GM19328 (cell line): ENCODE measurements around the gene DLX5.

Experiments used
- ATAC-seq: cut with Tn5 transposase; IDR thresholded peaks from one replicate; pipeline ENCODE4 v1.9.1; 2021; ENCODE audit warnings: mild to moderate bottlenecking, moderate library complexity; ENCODE audit not compliant: unreplicated experiment

DLX5 gene

DNA sequence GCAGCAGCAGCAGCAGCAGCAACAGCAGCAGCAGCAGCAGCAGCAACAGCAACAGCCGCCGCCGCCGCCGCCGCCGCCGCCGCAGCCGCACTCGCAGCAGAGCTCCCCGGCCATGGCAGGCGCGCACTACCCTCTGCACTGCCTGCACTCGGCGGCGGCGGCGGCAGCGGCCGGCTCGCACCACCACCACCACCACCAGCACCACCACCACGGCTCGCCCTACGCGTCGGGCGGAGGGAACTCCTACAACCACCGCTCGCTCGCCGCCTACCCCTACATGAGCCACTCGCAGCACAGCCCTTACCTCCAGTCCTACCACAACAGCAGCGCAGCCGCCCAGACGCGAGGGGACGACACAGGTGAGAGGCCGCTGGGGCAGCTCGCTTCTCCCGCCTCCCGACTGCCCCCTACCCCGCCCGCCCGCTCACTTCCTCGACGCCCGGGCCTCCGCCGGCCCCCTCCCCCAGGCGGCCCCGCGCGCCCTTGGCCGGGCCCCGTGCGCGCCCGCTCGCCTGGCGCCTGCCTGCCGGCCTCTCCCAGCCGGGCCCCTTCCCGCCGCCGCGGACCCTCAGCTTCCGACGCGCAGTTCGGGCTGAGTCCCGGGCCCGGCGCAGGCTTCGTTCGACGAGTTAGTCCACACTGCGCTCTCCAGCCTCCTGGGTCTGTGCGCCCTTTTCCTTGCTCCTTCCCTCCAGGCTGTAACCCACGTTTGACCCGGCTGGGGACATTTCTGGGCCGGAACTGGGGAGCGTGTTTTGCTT is 18.4 kb downstream of the DLX5 start:
- ATAC-seq = peak; percentile 57

DNA sequence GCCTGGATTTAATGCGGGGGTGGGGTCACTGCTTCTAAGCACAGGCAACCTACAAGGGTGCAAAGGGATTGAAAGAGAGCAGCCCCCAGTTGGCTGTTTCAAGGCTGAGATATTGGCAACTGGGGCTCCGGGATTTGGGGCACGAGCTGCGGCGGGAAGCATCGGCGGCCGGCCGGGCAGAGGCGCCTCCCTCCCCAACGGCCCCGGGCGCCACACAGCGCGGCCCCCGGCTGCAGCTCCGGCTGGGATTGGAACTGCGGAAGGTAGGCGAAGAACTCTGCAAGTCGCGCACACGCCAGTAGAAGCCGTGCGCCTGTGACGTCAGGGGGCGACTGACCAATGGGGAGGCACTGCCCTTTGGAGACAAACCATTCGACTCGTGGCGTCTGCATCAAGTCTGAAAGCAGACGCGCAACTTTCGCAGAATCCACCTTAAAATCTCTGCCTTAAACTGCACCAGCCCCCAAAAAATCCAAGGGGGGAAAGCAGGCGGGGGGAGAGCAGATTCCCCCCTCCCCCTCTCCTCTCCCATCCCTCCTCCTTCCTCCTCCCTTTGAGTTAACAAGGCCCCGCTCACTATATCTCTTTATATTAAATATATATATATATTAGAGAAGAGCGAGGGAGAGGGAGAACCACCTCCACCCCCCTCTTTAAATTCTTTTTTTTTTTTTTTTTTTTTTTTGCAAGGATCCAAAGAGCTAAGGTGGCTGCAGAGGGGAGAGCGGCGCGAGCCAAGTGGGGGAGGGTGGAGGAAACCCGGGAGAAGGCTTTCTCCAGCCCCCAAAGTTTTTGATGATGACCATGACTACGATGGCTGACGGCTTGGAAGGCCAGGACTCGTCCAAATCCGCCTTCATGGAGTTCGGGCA is 19.2 kb downstream of the DLX5 start, which contains the start of gene DLX6:
Gene DLX6, plus strand, starts transcription at position 371 of the 872 bp plus-strand sequence. Its CDS starts 425 bp downstream, at position 796.
- no peak for ATAC-seq

DNA sequence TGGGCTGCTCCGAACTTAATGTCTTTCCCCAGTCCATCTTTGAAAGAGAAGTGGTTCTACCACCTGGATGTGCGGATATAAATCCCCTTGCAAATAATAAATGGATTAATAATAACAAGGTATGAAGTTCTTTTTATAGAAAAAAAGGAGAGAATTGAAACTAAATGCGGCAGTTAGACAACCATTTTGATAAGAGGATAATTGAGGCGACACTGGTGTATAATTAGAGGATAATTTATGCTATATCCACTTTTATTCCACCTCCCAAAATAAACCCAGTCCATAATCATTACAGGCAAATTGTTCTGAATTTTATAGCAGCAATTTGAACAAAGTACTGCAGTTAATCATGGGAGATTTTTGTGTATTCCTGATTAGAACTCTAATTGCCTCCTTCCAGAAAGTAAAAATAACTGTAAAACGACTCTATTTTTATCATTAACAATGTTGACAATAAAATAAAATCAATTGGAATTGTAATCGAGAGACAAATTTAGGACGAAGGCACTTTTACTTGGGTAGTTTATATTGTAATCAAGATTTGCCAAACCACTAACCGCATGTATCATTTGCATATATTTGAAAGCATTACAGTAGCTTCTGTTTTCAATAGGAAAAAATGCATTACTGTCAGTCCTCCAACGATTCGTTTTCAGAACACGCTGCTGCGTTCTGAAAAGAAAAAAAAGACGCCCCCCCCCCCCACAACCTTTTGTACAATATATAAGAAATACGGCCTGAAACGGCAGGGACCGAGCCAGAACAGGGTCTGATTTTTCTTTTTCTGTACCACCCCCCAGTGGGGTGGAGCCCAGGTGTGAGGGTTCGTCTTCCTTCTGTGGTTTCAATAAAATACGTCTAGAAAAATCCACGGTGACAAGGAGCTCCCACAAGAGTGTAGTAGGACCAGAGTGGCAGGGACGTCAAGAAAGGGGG is 20.1 kb downstream of the DLX5 start:
- ATAC-seq = no peak

DNA sequence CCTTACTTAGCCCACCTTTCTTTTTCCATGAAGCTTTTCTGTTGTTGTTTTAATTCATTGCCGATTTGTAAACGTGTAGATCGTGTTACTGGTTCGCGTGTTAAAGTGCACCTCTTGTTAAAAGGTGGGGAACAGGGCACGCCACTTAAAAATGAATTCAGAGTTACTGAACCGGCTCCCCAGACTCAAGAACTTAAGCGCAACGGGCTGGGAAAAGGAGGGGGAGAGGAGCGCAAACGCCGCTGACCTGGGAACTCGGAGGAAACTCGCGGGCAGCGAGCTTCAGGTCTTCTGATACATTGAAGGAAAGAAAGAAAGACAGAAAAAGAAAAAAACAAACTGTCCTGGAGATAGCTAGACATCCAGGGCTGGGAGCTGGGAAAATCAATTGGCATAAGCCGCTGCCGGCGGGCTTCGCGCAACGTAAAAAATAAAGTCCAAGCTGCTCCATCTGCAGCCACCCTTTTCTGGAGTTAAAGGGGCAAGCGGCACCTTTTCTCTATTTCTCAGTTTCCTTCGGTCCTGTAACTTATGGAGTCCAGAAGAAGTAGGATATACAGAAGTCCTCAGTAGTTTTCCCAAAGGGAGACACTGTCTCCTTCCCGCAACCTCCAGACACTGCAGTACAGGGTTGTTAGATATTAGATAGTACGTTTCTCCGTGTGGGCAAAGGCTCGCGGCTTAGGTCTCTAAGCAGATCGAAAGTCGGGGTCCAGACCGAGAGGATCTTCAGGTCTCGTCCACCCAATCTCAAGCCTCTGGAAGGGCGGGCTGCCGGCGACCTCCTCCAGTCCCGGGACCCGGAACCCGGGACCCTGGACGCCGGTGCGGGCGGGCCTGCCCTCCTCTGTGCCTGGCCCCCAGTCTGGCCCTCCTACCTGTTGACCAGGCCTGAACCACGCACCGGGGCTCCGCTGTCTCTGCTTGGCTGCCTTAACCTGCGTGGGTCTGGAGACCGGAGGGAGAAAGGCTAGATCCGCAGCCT is 21.1 kb downstream of the DLX5 start:
- no peak for ATAC-seq

DNA sequence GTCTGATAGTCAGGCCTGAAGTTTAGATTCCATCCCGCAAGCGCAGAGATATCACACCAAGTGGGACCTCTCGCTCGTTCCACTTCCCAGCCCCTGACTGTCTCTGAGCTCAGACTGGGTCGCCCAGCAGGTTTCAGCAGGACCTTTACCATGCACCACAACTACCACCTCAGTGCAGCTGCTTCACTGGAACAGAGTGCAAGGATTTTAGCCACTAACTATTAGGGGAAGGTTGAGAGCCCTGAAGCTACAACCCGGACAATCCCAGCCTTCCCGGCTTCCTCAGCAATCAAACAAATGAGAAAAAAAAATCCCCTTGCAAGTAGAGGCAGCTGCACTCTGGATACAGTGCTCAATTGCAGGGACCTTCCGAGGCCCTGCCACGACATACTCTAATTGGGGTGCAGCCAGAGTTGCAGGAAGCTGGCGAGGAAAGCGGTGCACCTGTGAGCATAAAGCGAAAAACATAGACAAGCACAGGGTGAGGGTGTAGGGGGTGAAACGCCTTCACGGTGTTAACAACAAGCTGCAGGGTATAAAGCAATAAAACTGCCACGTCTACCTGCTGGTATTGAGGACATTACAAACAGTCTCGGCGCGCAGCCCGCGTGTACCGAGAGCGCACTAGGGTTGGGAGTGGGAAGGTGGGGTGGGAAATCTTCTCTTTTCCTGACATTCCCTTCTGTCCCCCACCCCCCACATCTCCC is 21.9 kb downstream of the DLX5 start:
- ATAC-seq = no peak

DNA sequence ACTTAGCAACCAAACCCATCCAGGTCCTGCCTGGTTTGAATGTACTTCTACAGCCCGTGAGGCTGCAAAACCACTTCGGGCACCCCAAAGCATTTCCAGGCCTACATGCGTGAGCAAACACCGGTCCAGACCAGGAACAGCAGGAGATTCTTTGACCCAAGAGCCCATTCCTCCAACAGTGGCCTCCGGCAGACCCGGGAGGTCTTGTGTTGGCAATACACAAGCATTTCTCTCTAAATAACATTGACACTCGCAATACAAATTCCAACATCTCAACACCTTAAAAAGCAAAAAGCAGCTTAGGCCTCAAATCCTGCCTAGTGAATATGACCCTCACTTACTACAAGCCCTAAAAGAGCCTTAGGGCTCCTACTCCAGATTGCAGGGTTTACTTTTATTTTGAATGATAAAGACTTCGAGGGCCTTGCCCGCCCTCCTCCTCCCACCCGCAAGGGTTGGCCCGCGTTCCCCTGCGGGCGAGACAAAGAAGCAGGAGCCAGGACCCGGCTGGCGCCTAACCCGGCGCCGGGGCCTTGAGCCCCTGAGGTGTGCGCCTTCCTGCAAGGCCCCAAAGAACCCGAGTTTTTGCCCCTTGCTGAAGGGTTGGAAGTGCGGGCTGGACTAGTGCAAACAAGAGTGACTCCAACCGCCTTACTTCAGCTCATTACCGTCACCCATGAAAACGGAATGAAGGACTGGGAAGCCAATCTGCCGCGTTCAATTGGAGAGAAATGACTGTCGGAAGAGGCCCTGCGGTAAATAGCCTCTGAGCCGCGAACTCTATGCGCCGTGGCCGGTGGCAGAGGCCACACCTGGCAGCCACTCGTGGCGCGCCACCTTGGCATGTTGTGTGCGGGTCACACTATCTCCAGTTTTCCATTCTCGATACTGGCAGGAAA is 22.7 kb downstream of the DLX5 start:
- no peak for ATAC-seq

DNA sequence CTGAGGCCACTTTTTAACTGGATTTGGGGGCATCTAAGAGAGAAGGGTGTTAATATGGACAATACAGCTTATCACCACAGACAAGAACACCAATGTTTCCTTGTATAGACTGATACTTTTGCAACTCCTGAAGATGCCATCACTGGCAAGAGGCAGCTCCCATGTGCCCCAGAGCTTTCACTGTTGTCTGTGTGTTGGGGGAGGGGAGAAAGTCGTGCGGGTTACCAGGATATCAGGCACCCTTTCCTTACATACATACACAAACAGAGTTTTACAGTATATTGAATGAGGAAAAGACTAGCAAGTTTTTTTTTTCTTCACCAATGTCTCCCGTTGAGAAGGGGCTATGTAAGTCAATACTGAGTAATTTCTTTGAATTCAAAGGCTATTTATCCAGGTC is 23.4 kb downstream of the DLX5 start:
- ATAC-seq = no peak

DNA sequence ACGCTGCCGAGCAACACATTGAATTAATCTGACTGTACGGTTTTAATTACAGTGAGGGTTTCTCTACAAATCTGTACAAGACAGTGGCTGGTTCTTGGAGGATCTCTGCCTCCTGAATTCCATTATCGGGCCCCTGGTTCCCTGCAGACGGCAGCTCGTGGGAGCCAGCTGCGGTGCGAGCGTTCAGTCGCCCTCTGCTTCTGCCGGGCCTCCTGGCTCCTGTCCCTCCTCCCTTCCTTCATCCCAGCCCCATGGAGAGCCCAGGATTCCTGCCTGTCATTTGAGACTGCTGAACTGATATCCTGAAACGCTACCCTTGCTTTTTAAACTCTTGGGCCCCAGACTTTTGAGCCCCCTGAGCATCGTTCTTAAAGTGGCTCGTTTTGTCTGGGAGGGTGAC is 25.9 kb downstream of the DLX5 start:
- ATAC-seq = no peak

DNA sequence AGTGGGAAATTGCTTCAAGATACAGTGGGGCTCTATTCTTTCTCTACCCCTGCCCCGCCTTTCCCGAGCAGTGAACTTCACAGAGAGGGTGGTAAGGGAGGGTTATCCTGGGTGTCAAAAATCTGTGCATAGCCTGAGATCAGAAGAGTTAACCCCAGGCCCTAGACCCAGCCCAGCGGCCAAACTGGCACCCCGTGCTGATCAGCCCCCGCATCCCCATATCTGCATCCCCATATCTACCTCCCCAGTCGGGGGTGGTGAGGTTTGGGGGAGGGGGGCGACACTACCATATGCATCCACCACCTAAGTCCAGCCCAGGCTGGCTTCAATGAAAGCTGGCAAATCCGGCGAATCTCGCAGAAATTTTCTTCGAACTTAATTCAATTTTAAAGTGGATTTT is 26.3 kb downstream of the DLX5 start:
- ATAC-seq = no peak

DNA sequence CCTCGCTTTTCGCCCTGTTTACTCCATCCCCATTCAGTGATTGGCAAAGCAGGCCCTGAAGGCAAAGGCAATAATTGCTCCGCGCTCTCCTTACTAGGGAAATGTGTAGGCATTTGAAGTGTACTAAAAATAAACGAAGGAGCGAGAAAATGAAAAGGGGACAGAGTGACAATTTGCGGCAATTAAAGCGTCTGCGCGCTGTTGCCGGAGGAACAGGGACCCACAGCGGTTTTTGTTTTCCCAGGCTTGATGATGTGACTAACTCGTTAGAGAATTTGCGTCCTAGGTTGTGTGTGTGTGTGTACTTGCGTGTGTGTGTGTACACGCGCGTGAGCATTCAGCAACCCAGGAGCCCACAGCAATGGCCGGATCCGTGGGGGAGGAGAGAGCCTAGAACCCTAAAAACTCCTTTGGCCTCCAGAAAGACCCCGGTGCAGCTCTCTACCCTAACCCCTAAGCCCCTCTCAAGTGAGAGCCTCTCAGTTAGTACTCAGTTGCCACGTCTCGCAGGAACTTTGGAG is 27.1 kb downstream of the DLX5 start:
- ATAC-seq = no peak

DNA sequence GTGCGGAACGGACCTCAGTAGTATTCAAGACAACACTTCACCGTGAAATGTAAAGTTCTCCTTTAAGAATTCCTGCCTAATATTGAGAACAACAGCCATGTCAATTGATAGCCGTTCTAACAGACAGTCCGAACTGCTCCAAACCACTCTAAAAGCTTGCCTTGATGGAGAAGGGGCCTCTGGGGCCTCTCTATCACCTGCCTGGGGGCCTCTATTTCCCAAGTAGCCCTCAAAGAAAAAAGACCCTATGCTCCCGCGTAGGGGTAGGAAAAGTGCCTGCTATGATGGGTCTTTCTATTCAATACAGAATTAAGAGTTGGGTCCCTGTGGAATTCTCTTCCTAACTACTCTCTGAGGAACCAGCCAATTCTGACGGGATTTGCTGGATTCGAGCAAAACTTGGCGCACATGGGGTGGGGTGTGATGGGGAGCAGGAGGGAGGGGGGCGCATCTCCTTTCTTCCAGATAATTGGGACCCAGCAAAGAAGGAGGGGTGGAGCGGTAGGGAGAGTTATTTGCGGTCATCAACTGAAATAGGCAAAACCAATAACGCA is 27.6 kb downstream of the DLX5 start:
- no peak for ATAC-seq

DNA sequence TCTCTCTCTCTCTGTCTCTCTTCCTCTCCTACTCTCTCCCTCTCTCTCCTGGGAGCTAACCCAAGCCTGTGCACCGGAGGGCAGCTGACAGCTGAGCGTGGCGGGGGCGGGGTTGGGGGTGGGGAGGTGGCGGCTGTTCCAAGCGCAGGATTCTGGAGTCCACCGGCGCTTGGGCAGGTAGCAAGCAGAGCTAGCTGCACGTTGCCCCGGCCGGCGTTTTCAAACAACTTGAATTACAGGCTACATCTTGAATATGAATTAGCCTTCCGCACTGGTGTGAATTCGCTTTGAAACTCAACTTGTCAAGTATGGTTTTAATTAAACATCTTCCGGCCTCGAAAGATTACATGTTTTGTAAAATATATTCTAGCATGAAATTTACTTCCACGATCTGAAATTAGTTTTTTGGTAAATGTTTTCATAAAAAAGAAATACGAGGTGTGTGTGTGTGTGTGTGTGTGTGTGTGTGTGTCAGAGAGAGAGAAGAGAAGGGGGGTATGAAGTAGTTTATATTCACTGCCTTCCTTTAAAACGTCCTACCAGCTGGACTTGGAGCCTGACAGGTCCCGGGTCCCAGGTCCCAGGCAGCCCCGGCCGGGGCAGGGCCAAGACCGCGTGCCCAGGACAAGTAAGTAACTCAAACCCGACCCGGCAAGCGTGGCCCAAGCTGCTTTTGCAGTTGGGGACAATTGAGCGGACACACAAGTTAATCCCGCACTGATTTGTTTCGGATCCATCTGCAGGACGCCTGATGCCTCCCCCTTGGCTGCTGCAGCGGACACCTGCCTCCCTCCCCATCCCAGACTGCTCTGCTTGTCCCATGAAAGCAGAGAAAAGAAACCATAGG is 28.3 kb downstream of the DLX5 start:
- no peak for ATAC-seq

DNA sequence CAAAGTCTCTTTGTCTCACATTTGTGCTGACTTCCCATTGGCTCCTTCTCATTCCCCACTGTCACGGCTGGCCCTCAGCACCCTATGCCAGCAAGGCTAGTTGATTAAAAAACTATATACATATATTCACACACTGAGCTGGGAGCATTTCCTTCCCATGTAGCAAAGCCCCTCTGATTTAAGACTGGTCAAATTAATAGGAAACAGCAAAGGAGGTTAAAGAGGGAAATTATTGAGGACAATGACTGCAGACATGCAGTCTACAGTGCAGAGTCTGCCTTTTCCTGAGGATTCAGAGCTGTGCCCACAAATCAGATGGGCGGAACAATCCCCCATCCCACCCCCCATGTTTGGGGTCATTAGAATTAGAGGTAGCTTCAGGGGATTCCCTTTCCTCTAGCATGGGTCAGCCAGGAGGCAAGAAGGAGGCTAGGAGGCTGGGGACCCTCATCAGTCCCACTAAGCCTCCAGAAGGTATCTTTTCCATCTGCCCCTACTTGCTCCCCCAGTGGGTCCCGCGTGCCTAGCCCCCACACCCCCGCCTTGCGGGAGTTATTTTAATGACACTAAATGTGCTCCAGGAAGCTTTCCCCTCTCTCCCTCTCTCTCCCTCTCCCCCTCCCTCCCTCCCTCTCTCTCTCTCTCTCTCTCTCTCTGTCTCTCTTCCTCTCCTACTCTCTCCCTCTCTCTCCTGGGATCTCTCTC is 29.1 kb downstream of the DLX5 start:
- no peak for ATAC-seq

DNA sequence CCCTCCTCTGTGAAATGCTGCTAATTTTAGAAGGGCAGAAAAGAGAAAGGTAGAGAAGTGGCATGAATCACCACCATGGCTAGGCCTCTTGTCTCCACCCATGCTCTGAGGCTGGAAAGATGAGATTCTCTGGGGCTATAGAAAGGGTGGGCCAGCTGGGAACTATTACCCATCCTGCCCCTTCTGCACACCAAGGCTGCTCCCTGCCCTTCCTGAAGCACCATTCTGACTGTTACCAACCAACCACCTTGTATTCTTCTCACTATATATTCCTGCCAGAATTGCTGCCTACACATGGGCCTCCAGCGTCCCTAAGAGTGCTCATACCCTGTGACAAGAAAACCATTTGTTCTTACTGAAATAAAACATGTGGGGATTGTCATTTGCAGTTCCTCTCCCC is 30.7 kb downstream of the DLX5 start:
- no peak for ATAC-seq

DNA sequence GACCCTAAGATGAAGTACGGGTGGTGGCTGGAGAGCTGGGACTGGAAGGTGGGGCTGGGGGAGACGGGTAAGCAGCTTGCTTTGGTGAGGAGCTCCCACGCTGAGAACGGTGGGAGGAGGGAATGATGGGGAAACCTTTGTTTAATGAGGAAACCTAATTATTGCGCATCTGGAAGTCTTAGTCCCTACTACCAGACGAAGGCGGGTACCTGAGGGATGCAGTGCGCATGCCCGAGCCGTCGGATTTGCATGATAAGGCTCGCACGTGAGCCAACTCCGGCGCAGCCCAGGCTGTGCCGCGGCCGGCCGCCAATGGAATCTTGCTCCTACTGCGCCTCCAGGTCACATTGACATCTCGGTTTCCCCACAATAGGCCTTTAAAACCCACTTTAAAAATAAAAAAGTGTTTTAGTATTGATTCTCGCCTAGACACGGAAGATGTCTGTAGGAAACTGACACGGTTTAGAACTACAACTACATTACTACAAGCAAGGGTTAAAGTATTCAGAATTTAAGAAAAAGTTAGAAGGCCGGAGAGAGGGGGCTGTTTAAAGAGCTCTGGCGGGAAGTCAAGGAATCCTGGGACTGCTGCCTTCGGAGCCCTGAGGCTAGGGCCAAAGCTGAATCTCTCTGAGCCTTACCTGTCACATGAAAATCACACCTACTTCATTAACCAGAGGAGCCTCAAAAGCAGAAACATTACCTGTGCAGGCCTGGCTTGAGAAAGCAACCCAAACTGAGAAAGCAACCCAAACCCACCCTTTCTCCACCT is 31.4 kb downstream of the DLX5 start:
- no peak for ATAC-seq
